HT1080 (cell line): ENCODE results near the gene MAP3K5. TPM values are rescaled to one million over a fixed set of nuclear protein-coding genes. Genes with fewer than 3 reads are reported as not detected.

Experiments used
- DNase-seq: peaks from one replicate; pipeline ENCODE4 v3.0.0-alpha.2; 2015; ENCODE audit warnings: low read depth
- total RNA-seq: library from RNA; depleted of rRNA; stranded (reverse); fragments of >200 nt; shearing (Covaris generic); gene quantifications from 2 replicates; pipeline ENCODE4 v1.2.3, GENCODE V29; 2014

Gene MAP3K5
- total RNA-seq, 1 experiment from 2014 or later = 6.4 TPM

- no peak for DNase-seq
Observed at GRCh38 chr6:136614350-136614749, 177.9 kb downstream of the MAP3K5 start.

DNA sequence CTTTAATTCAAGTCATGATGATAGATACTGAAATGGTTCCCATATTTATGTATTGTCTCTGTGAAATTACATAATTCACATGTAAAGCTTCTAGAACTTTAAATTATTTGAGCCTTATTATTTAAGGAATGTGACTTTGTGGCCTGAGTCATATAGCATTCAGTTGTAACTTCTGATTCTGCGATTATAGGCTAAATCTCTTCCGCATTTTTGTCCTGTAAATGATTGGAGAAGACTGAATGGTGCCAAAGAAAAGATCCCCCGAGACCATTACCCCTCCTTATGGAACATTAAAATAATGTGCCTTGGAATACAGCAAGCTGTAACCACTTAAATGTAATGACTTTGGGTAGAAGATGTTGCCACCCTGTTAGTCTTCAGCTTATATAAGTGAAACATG is 178.8 kb downstream of the MAP3K5 start:
- no peak for DNase-seq

DNA sequence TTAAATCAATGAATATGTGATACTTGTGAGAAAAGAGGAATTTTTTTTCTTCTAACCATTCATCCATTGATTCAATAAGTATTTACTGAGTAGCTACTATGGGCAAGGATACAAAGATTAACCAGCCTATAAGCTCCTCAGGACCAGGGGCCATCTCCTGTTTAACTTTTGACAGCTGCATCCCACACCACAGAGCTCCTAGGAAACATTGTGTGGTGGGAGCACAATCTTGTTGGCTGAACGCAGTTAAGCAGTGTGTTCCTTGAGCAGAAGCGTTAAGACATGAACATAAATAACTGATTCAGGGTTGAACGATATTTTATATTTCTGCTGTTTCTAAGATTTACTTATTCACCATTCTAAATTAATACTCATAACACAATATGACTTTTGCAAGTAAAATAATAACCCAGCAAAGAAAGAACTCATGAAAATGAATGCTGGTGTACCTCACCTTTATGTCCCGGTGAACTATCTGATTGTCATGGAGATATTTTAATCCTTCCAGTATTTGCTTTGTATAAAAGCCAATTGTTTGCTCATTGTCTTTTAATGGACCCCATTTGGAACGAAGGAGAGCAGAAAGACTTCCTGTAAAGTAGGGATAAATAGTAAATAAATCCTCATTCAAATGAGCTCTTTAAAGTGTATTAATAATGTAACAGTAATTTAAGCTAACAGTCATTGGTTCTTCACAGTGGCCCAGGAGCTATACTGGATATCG is 179.4 kb downstream of the MAP3K5 start:
- no peak for DNase-seq

GRCh38 chr6:136611746-136612145 is 180.5 kb downstream of the MAP3K5 start:
- no peak for DNase-seq

DNA sequence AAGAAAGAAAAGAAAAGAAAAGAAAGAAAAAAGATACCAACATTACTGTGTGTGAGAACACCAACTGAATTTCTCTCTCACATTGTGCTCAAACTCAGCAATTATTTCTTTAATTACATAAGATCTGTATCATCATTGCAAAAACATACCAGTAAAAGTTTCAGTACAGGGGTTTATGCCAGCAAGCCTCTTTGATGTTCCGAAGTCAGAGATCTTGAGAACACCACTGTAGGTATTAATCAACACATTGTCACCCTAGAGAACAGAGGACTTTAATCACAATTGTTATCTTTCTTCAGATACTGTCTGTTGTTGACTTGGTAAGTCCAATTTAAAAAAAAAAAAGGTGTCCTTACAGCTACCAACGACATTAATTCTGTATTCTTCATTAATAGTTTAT is 181.1 kb downstream of the MAP3K5 start:
- no peak for DNase-seq

DNA sequence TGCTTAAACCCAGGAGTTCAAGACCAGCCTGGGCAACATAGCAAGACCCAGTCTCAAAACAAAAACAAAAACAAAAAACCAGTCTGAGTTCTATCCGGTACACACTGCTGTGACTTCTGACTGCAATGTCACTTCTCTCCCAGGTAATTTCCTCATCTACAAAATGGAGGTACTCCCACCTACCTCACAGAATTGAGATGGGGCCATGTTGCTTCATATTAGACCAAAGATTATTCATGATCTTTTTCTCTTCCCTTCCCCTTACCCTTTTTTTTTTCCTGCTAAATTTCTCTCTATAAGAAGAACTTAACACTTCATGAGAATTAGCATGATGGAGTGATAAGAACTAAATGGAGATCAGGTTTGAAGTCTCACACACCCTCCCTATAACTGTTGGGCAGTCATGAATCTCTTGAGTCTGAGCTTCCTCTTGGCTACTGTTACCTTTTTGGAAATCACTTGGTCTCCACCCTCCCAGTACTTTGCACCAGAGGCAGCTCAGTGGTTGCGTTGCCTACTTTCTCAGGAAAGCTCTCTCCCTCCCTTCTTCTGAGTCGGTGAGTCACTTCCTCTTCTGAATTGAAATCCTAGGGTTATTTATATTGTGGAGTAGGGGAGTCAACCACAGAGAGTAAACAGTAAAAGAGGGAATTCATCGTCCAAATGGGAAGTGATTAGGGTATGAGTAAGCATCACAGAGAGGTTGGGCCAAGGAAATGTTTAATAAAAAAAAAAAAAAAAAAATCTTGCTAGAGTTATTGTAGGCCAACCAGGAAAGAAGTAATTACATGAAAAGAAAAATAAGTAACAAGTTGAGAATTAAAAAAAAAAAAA is 182.2 kb downstream of the MAP3K5 start:
- peak; percentile 100 for DNase-seq

GRCh38 chr6:136608991-136609390 is 183.3 kb downstream of the MAP3K5 start:
- peak; percentile 39 for DNase-seq

GRCh38 chr6:136607932-136608772 is 184.1 kb downstream of the MAP3K5 start:
- DNase-seq = peak; percentile 46

DNA sequence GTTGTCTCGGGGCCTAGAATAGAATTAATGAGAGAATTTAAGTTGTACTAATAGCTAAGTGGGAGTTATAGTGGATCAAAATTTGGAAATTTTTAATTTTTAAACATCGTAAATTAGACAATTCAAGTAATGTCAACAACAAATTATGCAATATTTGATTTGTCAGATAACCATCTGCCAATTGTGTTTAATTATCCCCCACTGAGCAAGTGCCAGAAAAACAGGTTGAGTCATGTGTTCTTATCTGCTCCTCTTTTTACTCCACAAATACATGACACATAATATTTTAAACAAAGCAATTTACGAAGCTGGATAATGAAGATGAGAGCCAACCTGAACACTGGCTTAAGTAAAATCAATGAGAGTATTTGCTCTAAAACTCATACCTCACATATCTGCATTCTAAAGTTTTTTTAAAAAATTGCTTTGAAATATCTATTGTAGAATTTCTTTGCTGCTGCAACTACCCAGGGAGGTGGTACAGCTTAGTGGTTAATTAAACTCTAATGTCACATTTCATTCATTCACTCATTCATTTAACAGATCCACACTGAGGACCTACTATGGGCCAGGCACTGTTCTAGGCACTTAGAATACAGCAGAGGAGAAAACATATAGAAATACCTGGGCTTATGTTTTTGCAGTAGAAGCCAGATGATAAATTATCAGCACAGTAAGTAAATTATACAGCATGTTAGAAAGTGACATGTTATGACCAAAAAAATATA is 184.9 kb downstream of the MAP3K5 start:
- peak; percentile 42 for DNase-seq

- DNase-seq = no peak
Observed at GRCh38 chr6:136604928-136605510, 187.3 kb downstream of the MAP3K5 start.

DNA sequence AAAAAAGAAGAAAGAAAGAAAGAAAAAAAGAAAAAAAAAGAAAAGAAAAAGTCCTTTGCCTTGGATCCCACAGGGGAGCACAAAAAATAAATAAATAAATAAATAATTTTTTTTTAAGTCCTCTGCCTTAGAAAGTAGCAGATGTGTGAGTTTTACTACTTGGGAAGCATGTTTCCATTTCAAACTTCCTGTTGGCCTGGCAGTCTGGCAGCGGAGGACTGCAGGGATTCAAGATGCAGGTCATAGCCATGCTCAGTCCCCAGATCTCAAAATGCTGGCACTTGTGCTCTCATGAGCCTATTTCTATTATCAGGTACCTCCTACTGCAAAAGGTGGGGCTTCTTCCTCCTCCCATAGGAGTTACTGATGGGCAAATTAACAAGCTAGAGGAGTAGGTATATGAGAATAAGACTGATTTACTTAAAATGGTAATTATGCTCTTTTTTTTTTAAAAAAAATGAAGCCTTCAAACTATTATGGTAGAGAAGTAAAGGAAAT is 187.9 kb downstream of the MAP3K5 start:
- DNase-seq = no peak

- DNase-seq = no peak
Observed at GRCh38 chr6:136600818-136601217, 191.5 kb downstream of the MAP3K5 start.

DNA sequence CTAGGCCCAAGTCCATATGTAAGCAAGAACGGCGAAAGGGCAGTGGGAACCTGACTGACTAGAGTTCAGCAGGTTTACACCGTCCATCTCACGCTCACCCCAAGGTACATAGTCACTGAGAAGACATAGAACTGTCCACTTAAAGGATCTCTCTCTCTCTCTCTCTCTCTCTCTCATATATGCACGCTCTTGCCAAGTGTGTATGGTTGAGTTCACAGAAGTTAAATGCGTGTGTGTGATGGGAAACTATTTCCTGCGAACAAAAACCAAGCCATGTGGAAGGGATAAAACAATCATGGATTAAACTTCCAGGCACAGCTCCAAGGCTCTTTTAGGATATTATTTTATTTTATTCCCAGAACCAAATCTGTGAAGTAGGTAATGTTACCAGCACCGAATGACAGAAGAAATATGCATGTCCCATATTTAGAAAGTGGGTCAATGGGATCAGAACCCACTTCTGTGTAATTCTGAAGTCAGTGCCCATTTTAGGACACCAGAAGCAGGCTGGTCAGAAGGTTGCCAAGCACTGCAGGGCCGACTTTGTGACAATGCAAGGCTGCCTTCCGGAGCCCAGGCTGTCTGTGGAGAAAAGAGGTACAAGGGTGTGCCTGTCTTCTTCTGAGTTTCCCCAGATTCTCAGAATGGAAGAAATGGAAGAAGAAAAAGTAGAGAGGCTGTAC is 192.8 kb downstream of the MAP3K5 start:
- DNase-seq = no peak

DNA sequence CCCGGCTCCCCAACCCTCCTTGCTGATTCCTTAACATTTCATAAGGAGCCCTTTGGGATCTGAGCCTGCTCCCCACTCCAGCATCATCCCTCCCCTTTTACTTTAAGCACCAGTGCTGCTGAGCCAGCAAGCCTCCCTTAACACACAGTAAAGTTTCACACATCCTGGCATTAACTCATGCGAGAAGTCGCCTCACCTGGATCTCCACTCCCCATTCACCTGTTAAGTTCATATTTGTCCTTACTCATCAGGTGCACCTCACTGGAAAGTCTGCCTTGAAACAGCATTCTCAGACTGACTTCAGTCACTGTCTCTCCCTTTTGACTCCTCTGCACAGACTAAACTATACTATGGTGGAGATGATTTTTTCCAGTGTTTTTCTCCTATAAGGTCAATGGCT is 194.2 kb downstream of the MAP3K5 start:
- DNase-seq = no peak

- DNase-seq = no peak
Observed at GRCh38 chr6:136594671-136595070, 197.6 kb downstream of the MAP3K5 start.

- peak; percentile 98 for DNase-seq
Observed at GRCh38 chr6:136593748-136594490, 198.4 kb downstream of the MAP3K5 start.

- DNase-seq = peak; percentile 72
Observed at GRCh38 chr6:136592930-136593673, 199.2 kb downstream of the MAP3K5 start.

GRCh38 chr6:136591617-136592016 is 200.7 kb downstream of the MAP3K5 start:
- DNase-seq = no peak
